ENCODE measurements around the gene RIOK1.

The RIOK1 gene

GRCh38 chr6:7411328-7411727 lies 21.7 kb downstream of the RIOK1 start:
- Histone ChIP-seq H3K79me2 (ENCODE audit: control insufficient read depth, low read length) (no peaks in the 10 kb centered on the region), H3K9me2 (replicated peaks; ENCODE audit: control insufficient read depth, low read length) (no peaks in the 10 kb centered on the region), H3K27ac (ENCODE audit: low read depth, low read length) (no peak overlapping the region), H3K36me3 (ENCODE audit: control insufficient read depth, low read length) (peaks cover 85% of the 10 kb centered on the region), H3K27me3 (ENCODE audit: control insufficient read depth, low read length) (no peaks in the 10 kb centered on the region), H3K4me1 (ENCODE audit: control insufficient read depth, low read length) (no peaks in the 10 kb centered on the region), H4K20me1 (ENCODE audit: control insufficient read depth, insufficient read depth, low read depth, low read length) (no peaks in the 10 kb centered on the region), H3K9me3 (ENCODE audit: control insufficient read depth, insufficient read depth, low read length) (no peaks in the 10 kb centered on the region), H3K4me3 (ENCODE audit: low read length) (no peak overlapping the region), H3K4me2 (ENCODE audit: low read length) (no peak overlapping the region), H3F3A (ENCODE audit: control insufficient read depth, insufficient read depth) (no peaks in the 10 kb centered on the region)
- TF ChIP-seq CTCF (IDR thresholded peaks at IDR 0.05; ENCODE audit: low read depth, low read length, poor library complexity, severe bottlenecking) = no peak
- TF ChIP-seq EZH2phosphoT487 (IDR thresholded peaks at IDR 0.05; ENCODE audit: borderline replicate concordance, low read length) = no peak

- Histone ChIP-seq H4K20me1 (ENCODE audit: control insufficient read depth, insufficient read depth, low read depth, low read length) (no peaks in the 10 kb centered on the region), H3K4me3 (ENCODE audit: low read length) (no peak overlapping the region), H3K27me3 (ENCODE audit: control insufficient read depth, low read length) (no peaks in the 10 kb centered on the region), H3F3A (ENCODE audit: control insufficient read depth, insufficient read depth) (no peaks in the 10 kb centered on the region), H3K79me2 (ENCODE audit: control insufficient read depth, low read length) (no peaks in the 10 kb centered on the region), H3K36me3 (ENCODE audit: control insufficient read depth, low read length) (peaks cover 82% of the 10 kb centered on the region), H3K9me3 (ENCODE audit: control insufficient read depth, insufficient read depth, low read length) (no peaks in the 10 kb centered on the region), H3K4me2 (ENCODE audit: low read length) (no peak overlapping the region), H3K9me2 (replicated peaks; ENCODE audit: control insufficient read depth, low read length) (no peaks in the 10 kb centered on the region), H3K27ac (ENCODE audit: low read depth, low read length) (no peak overlapping the region), H3K4me1 (ENCODE audit: control insufficient read depth, low read length) (no peaks in the 10 kb centered on the region)
- TF ChIP-seq EZH2phosphoT487 (IDR thresholded peaks at IDR 0.05; ENCODE audit: borderline replicate concordance, low read length) (no peak), CTCF (IDR thresholded peaks at IDR 0.05; ENCODE audit: low read depth, low read length, poor library complexity, severe bottlenecking) (no peak)
Measured at GRCh38 chr6:7413151-7413823, 23.7 kb downstream of the RIOK1 start.

- Histone ChIP-seq H3F3A (ENCODE audit: control insufficient read depth, insufficient read depth) (0 out of 2 replicates have a peak, but pooled peaks cover 2% of the 10 kb centered on the region), H3K27me3 (ENCODE audit: control insufficient read depth, low read length) (no peaks in the 10 kb centered on the region), H3K36me3 (ENCODE audit: control insufficient read depth, low read length) (peaks cover 79% of the 10 kb centered on the region), H3K27ac (ENCODE audit: low read depth, low read length) (no peak overlapping the region), H3K79me2 (ENCODE audit: control insufficient read depth, low read length) (no peaks in the 10 kb centered on the region), H3K4me3 (ENCODE audit: low read length) (no peak overlapping the region), H3K9me3 (ENCODE audit: control insufficient read depth, insufficient read depth, low read length) (no peaks in the 10 kb centered on the region), H3K9me2 (replicated peaks; ENCODE audit: control insufficient read depth, low read length) (no peaks in the 10 kb centered on the region), H3K4me1 (ENCODE audit: control insufficient read depth, low read length) (no peaks in the 10 kb centered on the region), H3K4me2 (ENCODE audit: low read length) (no peak overlapping the region), H4K20me1 (ENCODE audit: control insufficient read depth, insufficient read depth, low read depth, low read length) (no peaks in the 10 kb centered on the region)
- TF ChIP-seq EZH2phosphoT487 (IDR thresholded peaks at IDR 0.05; ENCODE audit: borderline replicate concordance, low read length) = no peak
Measured at GRCh38 chr6:7414811-7415210, 25.2 kb downstream of the RIOK1 start.

GRCh38 chr6:7417684-7418083 lies 28.1 kb downstream of the RIOK1 start:
- Histone ChIP-seq H3K4me2 (ENCODE audit: low read length) (no peak overlapping the region), H3K27ac (ENCODE audit: low read depth, low read length) (no peak overlapping the region), H3K4me1 (ENCODE audit: control insufficient read depth, low read length) (no peaks in the 10 kb centered on the region), H3K36me3 (ENCODE audit: control insufficient read depth, low read length) (peaks cover 55% of the 10 kb centered on the region), H4K20me1 (ENCODE audit: control insufficient read depth, insufficient read depth, low read depth, low read length) (no peaks in the 10 kb centered on the region), H3F3A (ENCODE audit: control insufficient read depth, insufficient read depth) (peaks cover 2% of the 10 kb centered on the region; the same call in 1 of the 2 replicates), H3K4me3 (ENCODE audit: low read length) (no peak overlapping the region), H3K79me2 (ENCODE audit: control insufficient read depth, low read length) (no peaks in the 10 kb centered on the region), H3K9me3 (ENCODE audit: control insufficient read depth, insufficient read depth, low read length) (no peaks in the 10 kb centered on the region), H3K27me3 (ENCODE audit: control insufficient read depth, low read length) (no peaks in the 10 kb centered on the region), H3K9me2 (replicated peaks; ENCODE audit: control insufficient read depth, low read length) (no peaks in the 10 kb centered on the region)
- TF ChIP-seq EZH2phosphoT487 (IDR thresholded peaks at IDR 0.05; ENCODE audit: borderline replicate concordance, low read length) = no peak
- no peak for TF ChIP-seq CTCF (IDR thresholded peaks at IDR 0.05; ENCODE audit: low read depth, low read length, poor library complexity, severe bottlenecking)

All from DOHH2 (cell line).